ENCODE measurements around the gene ZNF592. TPM values are rescaled to one million over a fixed set of nuclear protein-coding genes. Genes with fewer than 3 reads are reported as not detected.
"Not testable (repeated sequence)": the region's sequence is repeated elsewhere in the genome, so short reads cannot be mapped to it uniquely, and the experiment has no call there.

Gene ZNF592
- total RNA-seq, 1 donor from 2014 or later = 31.5 TPM

- H3K9me3 Mint-ChIP-seq (ENCODE audit: low read depth) = no peaks in the 10 kb centered on the region
- peak; percentile 28 for TF ChIP-seq CTCF (IDR thresholded peaks at IDR 0.05)
- no peak for DNase-seq (ENCODE audit: low spot score)
- no peaks in the 10 kb centered on the region for H3K27me3 Mint-ChIP-seq (ENCODE audit: low read depth)
- peak overlapping the region; percentile 88 for H3K4me3 Mint-ChIP-seq (ENCODE audit: unreplicated experiment)
- H3K27ac Mint-ChIP-seq (ENCODE audit: unreplicated experiment) = peak overlapping the region; percentile 90
- H3K4me1 Mint-ChIP-seq (ENCODE audit: low read depth) = peaks cover 57% of the 10 kb centered on the region
- no peaks in the 10 kb centered on the region for H3K36me3 Mint-ChIP-seq (ENCODE audit: low read depth)
Observed at GRCh38 chr15:84749111-84749991, 959 bp downstream of the ZNF592 start.

GRCh38 chr15:84750583-84751092, 2.2 kb downstream of the ZNF592 start:
- Mint-ChIP-seq H3K27me3 (ENCODE audit: low read depth) (no peaks in the 10 kb centered on the region), H3K4me1 (ENCODE audit: low read depth) (peaks cover 61% of the 10 kb centered on the region), H3K36me3 (ENCODE audit: low read depth) (no peaks in the 10 kb centered on the region), H3K4me3 (ENCODE audit: unreplicated experiment) (peak overlapping the region; percentile 88), H3K9me3 (ENCODE audit: low read depth) (no peaks in the 10 kb centered on the region), H3K27ac (ENCODE audit: unreplicated experiment) (peak overlapping the region; percentile 62)
- no peak for TF ChIP-seq CTCF (IDR thresholded peaks at IDR 0.05)
- DNase-seq (ENCODE audit: low spot score) = no peak

- H3K4me3 Mint-ChIP-seq (ENCODE audit: unreplicated experiment); H3K27ac Mint-ChIP-seq (ENCODE audit: unreplicated experiment); DNase-seq (ENCODE audit: low spot score); H3K36me3 Mint-ChIP-seq (ENCODE audit: low read depth); H3K9me3 Mint-ChIP-seq (ENCODE audit: low read depth); H3K27me3 Mint-ChIP-seq (ENCODE audit: low read depth): not testable (repeated sequence)
- H3K4me1 Mint-ChIP-seq (ENCODE audit: low read depth) = peaks cover 67% of the 10 kb centered on the region
Observed at GRCh38 chr15:84751721-84752120, 3.3 kb downstream of the ZNF592 start.

GRCh38 chr15:84752195-84752594, 3.8 kb downstream of the ZNF592 start:
- Mint-ChIP-seq H3K9me3 (ENCODE audit: low read depth) (no peaks in the 10 kb centered on the region), H3K36me3 (ENCODE audit: low read depth) (no peaks in the 10 kb centered on the region), H3K27ac (ENCODE audit: unreplicated experiment) (peak overlapping the region; percentile 86), H3K27me3 (ENCODE audit: low read depth) (no peaks in the 10 kb centered on the region), H3K4me3 (ENCODE audit: unreplicated experiment) (peak overlapping the region; percentile 43), H3K4me1 (ENCODE audit: low read depth) (peaks cover 65% of the 10 kb centered on the region)
- DNase-seq (ENCODE audit: low spot score) = no peak
- no peak for TF ChIP-seq CTCF (IDR thresholded peaks at IDR 0.05)

GRCh38 chr15:84752700-84753099, 4.3 kb downstream of the ZNF592 start:
- no peak for TF ChIP-seq CTCF (IDR thresholded peaks at IDR 0.05)
- H3K36me3 Mint-ChIP-seq (ENCODE audit: low read depth) = no peaks in the 10 kb centered on the region
- peak overlapping the region; percentile 86 for H3K27ac Mint-ChIP-seq (ENCODE audit: unreplicated experiment)
- H3K4me3 Mint-ChIP-seq (ENCODE audit: unreplicated experiment) = peak overlapping the region; percentile 43
- H3K4me1 Mint-ChIP-seq (ENCODE audit: low read depth) = peaks cover 60% of the 10 kb centered on the region
- no peaks in the 10 kb centered on the region for H3K27me3 Mint-ChIP-seq (ENCODE audit: low read depth)
- no peaks in the 10 kb centered on the region for H3K9me3 Mint-ChIP-seq (ENCODE audit: low read depth)
- DNase-seq (ENCODE audit: low spot score) = no peak

GRCh38 chr15:84754889-84755288, 6.5 kb downstream of the ZNF592 start:
- H3K4me3 Mint-ChIP-seq (ENCODE audit: unreplicated experiment); H3K27ac Mint-ChIP-seq (ENCODE audit: unreplicated experiment); H3K27me3 Mint-ChIP-seq (ENCODE audit: low read depth); H3K9me3 Mint-ChIP-seq (ENCODE audit: low read depth); H3K36me3 Mint-ChIP-seq (ENCODE audit: low read depth); DNase-seq (ENCODE audit: low spot score): not testable (repeated sequence)
- peaks cover 50% of the 10 kb centered on the region for H3K4me1 Mint-ChIP-seq (ENCODE audit: low read depth)

All from chondrocyte (in vitro differentiated cells).